ENCODE measurements around the gene ALCAM.

Gene ALCAM

GRCh38 chr3:105496343-105496742, 129.6 kb downstream of the ALCAM start:
- no peak for DNase-seq

- no peak for DNase-seq
These were observed 130.7 kb downstream of the ALCAM start for GRCh38 chr3:105497386-105497785.

GRCh38 chr3:105499961-105500360, 133.3 kb downstream of the ALCAM start:
- DNase-seq: no peak

- DNase-seq: no peak
These were observed 135.6 kb downstream of the ALCAM start for GRCh38 chr3:105502333-105502732.

GRCh38 chr3:105503191-105503593, 136.5 kb downstream of the ALCAM start:
- no peak for DNase-seq

- no peak for DNase-seq
These were observed 137.8 kb downstream of the ALCAM start for GRCh38 chr3:105504440-105504951.

GRCh38 chr3:105505170-105505569, 138.5 kb downstream of the ALCAM start:
- no peak for DNase-seq

- no peak for DNase-seq
These were observed 144.3 kb downstream of the ALCAM start for GRCh38 chr3:105511031-105511430.

- no peak for DNase-seq
These were observed 145.4 kb downstream of the ALCAM start for GRCh38 chr3:105512061-105512460.

GRCh38 chr3:105513042-105513441, 146.3 kb downstream of the ALCAM start:
- no peak for DNase-seq

- DNase-seq: no peak
These were observed 147.2 kb downstream of the ALCAM start for GRCh38 chr3:105513886-105514285.

- DNase-seq: no peak
These were observed 148.7 kb downstream of the ALCAM start for GRCh38 chr3:105515372-105515771.

- no peak for DNase-seq
These were observed 150.3 kb downstream of the ALCAM start for GRCh38 chr3:105516972-105517371.

- DNase-seq: no peak
These were observed 151.5 kb downstream of the ALCAM start for GRCh38 chr3:105518203-105518602.

GRCh38 chr3:105518806-105519418, 152.2 kb downstream of the ALCAM start:
- peak; percentile 74 for DNase-seq

GRCh38 chr3:105521770-105522169, 155.1 kb downstream of the ALCAM start:
- DNase-seq: no peak

GRCh38 chr3:105523501-105523900, 156.8 kb downstream of the ALCAM start:
- DNase-seq: no peak

- no peak for DNase-seq
These were observed 158.8 kb downstream of the ALCAM start for GRCh38 chr3:105525531-105525930.

GRCh38 chr3:105526360-105527111, 159.8 kb downstream of the ALCAM start:
- no peak for DNase-seq

- DNase-seq: no peak
These were observed 160.8 kb downstream of the ALCAM start for GRCh38 chr3:105527535-105527934.

- no peak for DNase-seq
These were observed 161.2 kb downstream of the ALCAM start for GRCh38 chr3:105527949-105528348.

- DNase-seq: no peak
These were observed 162.2 kb downstream of the ALCAM start for GRCh38 chr3:105528955-105529354.

- DNase-seq: no peak
These were observed 162.7 kb downstream of the ALCAM start for GRCh38 chr3:105529456-105529855.

- DNase-seq: no peak
These were observed 165.5 kb downstream of the ALCAM start for GRCh38 chr3:105532251-105532650.

- DNase-seq: no peak
These were observed 167.3 kb downstream of the ALCAM start for GRCh38 chr3:105533960-105534359.

All from NCI-H1694 treated with DMSO at 0.1 percent for 48 hours (cell line).